HG03342 (cell line): ENCODE measurements around the gene CITED4.
"Not testable (repeated sequence)": the region's sequence is repeated elsewhere in the genome, so short reads cannot be mapped to it uniquely, and the experiment has no call there.

Experiments
- ATAC-seq: cut with Tn5 transposase; IDR thresholded peaks from one replicate; pipeline ENCODE4 v1.9.1; 2021; ENCODE audit warnings: mild to moderate bottlenecking, moderate library complexity; ENCODE audit not compliant: unreplicated experiment

CITED4 gene, protein sequence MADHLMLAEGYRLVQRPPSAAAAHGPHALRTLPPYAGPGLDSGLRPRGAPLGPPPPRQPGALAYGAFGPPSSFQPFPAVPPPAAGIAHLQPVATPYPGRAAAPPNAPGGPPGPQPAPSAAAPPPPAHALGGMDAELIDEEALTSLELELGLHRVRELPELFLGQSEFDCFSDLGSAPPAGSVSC

DNA sequence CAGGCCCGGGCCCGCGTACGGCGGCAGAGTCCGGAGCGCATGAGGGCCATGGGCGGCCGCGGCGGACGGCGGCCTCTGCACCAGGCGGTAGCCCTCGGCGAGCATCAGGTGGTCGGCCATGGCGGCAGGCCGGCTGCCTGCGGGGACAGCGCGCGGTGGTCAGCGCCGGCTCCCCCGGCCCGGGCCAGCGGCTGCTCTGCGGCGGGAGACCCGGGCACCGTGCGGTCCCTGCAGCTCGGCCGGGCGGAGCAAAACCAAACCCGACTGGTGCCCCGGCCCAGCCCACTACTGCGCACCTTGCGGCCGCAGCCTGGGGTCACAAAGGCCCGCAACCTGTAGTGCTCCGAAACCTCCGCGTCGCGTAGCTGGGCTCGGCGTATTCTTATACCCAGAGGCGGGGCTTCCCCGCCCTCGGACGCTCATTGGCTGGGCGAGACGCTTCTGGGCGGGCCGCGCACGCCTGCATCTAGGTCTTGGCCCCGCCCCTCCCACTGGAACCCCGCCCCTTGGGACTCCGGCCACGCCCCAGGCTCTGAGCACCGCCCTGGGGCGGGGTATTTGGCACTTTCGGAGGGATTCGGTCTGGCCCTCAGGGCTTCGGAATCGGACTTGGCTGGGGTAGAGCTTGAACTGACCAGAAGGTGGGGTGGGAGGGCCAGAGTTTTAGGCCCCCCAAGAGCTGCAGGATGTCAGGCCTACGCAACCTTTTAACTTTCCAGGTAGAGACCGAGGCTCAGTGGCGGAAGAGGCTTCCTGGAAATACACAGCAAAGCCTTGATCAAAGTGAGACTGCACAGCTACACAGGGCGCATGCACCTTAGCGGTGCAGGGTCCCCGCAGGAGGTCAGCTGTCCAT is at the start of gene CITED4:
Gene CITED4 (minus strand): TSS at position 356 of the 856 bp plus-strand sequence. CDS start 236 bp downstream, at position 120.
- peak; percentile 93 for ATAC-seq

GRCh38 chr1:40911105-40911504 is 48.9 kb upstream of the CITED4 start:
- no peak for ATAC-seq

- ATAC-seq, result no peak
Observed at GRCh38 chr1:40909281-40909680, 47.1 kb upstream of the CITED4 start.

- no peak for ATAC-seq
Observed at GRCh38 chr1:40908350-40908749, 46.2 kb upstream of the CITED4 start.

DNA sequence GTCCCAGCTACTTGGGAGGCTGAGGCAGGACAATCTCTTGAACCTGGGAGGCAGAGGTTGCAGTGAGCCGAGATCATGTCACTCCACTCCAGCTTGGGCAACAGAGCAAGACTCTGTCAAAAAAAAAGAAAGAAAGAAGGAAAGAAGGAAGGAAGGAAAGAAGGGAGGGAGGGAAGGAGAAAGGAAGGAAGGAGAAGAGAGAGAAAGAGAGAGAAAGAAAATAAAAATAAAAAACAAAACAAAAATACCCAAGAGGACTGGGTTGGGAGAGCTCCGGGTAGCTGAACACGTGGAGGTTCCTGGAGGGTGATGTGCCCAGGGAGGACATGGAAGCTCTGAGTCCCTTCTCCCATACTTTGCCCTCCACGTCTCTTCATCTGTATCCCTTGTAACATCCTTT is 45.7 kb upstream of the CITED4 start:
- ATAC-seq, result no peak

GRCh38 chr1:40906781-40907400 is 44.7 kb upstream of the CITED4 start:
- ATAC-seq, result no peak

DNA sequence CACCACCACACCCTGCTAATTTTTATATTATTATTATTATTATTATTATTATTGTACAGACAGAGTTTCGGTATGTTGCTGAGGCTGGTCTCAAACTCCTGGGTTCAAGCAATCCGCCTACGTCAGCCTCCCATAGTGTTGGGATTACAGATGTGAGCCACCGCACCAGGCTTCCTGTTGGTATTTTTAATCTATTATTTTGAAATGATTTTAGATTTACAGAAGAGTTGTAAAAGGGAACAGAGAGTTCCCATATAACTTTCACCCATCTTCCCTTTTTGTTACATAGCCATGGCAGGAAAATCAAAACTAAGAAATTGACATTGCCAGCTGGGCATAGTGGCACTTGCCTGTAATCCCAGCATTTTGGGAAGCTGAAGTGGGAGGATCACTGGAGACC is 42.9 kb upstream of the CITED4 start:
- ATAC-seq, result no peak

DNA sequence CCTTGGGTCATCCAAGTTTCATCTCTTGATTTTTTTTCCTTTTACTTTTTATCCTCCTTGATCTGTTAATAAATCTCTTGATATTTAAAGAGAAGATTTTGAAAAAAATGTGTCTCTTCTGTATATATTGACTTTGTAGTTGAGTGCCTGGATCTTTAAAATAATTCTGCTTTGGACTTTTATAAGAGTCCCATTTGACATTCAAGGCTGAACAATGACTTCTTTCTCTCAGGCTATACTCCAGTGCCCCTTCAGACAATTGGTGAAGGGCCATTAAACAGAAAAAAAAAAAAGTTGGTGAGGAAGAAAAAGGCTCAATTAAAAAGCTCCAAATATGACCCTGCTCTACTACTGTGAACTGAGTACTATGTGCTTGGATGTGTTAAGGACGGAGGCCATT is 40.9 kb upstream of the CITED4 start:
- no peak for ATAC-seq

- no peak for ATAC-seq
Observed at GRCh38 chr1:40901886-40902852, 40.0 kb upstream of the CITED4 start.

DNA sequence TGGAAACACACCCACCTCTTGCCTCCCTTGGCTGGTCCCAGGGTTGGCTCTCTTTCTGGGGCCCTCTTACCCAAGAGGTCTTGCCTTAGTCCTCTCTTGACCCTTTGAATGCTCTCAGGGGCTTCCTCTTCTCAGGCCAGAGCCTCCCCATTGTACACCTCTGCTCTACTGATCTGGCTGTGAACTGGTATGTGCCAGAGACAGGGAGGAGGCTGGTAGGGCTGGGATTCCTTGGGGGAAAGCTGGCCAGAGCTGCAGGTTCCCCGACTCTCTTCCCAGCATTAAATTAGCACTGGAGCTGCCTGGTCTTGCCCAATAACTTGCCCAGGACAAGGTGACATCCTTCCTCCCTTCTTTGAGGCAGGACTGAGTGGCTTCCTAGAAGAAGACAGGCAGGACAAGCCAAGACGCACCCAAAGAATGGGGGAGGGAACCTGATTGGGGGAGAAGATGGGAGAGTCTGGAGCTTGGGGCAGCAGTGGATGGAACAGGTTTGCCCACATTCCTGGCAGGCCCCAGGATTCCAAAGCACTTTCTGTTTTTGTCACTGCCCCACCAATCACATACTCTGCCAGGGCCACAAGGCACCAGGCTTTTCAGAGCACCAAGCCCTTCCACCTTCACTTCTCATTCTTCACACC is 37.2 kb upstream of the CITED4 start:
- ATAC-seq, result no peak

DNA sequence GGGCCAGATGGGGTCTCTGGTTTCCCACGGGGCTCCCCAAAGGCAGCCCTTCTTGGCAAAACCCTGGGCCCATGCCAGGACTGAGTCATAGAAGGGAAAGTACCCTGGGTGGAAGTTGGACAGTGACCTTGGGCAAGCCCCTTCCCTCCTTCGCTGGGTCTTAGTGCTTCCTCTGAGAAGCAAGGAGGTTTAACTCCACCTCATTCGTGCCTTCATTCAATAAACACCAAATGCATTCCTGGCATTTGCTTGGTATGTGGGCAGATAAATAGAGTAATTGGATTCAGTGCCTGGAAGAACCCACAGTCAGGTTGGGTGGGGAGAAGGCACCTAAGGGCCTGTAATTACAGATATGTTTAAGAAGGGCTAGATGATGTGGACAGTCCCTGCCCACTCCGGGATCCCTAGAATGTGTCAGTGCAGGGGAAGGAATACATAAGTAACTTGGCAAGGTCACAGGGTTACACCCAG is 36.3 kb upstream of the CITED4 start:
- no peak for ATAC-seq

- ATAC-seq, result no peak
Observed at GRCh38 chr1:40897513-40897912, 35.4 kb upstream of the CITED4 start.

- no peak for ATAC-seq
Observed at GRCh38 chr1:40896482-40896881, 34.3 kb upstream of the CITED4 start.

DNA sequence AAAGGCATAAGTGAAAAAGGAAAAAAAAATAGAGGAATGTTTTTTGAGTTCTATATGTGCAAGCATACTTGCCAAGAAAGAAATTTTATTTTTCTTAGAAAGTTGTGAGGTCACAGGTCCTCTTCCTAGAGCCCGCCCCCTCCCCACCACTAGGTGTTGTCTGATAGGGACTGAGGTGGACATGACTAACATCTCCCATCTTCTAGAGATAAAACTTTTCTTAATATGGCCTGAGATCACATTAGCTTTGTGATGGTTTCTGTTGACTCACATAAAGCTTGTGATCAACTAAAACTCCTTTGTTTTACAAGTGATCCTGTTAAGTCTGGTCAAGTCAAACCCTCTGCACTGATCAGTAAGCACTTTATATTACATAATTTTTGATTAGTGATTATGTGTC is 33.4 kb upstream of the CITED4 start:
- no peak for ATAC-seq

DNA sequence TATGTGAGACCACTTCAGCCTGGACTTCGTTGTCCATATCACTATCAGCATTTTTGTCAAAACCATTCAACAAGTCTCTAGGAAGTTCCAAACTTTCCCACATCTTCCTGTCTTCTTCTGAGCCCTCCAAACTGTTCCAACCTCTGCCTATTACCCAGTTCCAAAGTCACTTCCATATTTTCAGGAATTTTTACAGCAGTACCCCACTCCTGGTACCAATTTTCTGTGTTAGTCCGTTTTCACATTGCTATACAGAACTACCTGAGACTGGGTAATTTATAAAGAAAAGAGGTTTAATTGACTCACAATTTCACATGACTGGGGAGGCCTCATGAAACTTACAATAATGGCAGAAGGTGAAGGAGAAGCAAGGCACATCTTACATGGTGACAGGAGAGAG is 32.7 kb upstream of the CITED4 start:
- ATAC-seq, result not testable (repeated sequence)

DNA sequence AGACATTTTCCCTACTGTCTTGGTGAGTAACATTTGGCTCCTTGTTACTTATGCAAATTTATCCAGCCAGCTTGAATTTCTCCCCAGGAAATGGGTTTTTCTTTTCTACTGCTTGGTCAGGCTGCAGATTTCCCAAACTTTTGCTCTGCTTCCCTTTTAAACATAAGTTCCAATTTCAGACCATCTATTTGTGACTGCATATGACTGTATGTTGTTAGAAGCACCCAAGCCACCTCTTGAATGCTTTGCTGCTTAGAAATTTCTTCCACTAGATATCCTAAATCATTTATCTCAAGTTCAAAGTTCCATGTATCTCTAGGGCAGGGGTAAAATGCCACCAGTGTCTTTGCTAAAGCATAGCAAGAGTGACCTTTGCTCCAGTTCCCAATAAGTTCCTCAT is 32.3 kb upstream of the CITED4 start:
- no peak for ATAC-seq

GRCh38 chr1:40893946-40894345 is 31.8 kb upstream of the CITED4 start:
- no peak for ATAC-seq

DNA sequence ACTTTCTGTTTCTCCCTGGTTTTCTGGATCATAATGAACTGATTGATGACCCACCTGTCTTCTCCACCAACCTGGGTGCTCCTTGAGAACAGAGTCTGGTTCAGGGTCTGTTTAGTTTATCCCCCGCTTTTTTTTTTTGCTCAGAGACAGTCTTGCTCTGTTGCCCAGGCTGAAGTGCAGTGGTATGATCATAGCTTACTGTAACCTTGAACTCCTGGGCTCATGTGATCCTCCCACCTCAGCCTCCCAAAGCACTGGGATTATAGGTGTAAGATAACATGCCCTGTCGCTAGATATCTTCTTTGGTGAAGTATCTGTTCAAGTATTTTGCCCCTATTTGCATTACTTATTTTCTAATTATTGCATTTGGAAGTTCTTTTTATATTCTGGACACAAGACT is 30.2 kb upstream of the CITED4 start:
- no peak for ATAC-seq

- ATAC-seq, result no peak
Observed at GRCh38 chr1:40890771-40891170, 28.6 kb upstream of the CITED4 start.

DNA sequence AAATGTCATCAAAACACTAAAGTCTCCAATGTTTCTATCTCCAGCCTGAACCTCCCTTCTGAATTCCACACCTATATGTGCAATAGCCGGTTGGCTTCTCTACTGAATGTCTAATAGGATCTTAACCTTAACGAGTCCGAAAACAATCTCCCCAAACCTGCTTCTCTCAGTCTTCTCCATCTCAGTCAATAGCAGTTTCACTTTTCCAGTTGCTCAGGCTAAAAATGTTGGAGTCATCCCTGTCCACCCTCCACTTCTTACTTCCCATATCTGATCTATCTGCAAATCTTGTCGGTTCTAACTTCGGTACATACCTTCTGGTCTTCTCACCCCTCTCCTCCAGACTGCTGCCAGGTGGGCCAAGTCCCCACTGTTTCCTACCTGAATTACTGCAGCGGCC is 25.5 kb upstream of the CITED4 start:
- no peak for ATAC-seq
